Neutrophil (primary cell): ENCODE data around the gene MSH5.

Experiments
- H3K27ac ChIP-seq: fragments of 200-600 bp; sonication (generic); 2 replicates; pipeline ENCODE4 v1.5.1; 2016; ENCODE audit warnings: mild to moderate bottlenecking, moderate library complexity
- H3K27me3 ChIP-seq: fragments of 200-600 bp; sonication (generic); 2 replicates; pipeline ENCODE4 v1.6.0; 2016; ENCODE audit warnings: mild to moderate bottlenecking
- H3K36me3 ChIP-seq: fragments of 200-600 bp; sonication (generic); 2 replicates; pipeline ENCODE4 v1.5.1; 2017
- H3K4me1 ChIP-seq, 2 experiments: fragments of 200-600 bp in 1 of 2; sonication (generic) in 1 of 2; 1 replicate in 1 of 2; 2 replicates in 1 of 2; pipeline versions ENCODE4 v1.5.1 to v1.6.1; 2013 to 2016; ENCODE audit warnings: low read depth in 1 of 2, low read length in 1 of 2, mild to moderate bottlenecking in 1 of 2, moderate library complexity in 1 of 2; ENCODE audit not compliant: control insufficient read depth in 1 of 2, insufficient read depth in 1 of 2
- H3K4me3 ChIP-seq, 2 experiments: fragments of 200-600 bp in 1 of 2; sonication (generic) in 1 of 2; 1 replicate in 1 of 2; 2 replicates in 1 of 2; pipeline ENCODE4 v1.5.1; 2013 to 2016; ENCODE audit warnings: low read depth in 1 of 2, low read length in 1 of 2, mild to moderate bottlenecking in 1 of 2, moderate library complexity in 1 of 2
- H3K9me3 ChIP-seq: fragments of 200-600 bp; sonication (generic); 2 replicates; pipeline ENCODE4 v1.5.1; 2016
- TF ChIP-seq, protein P1 (sequence below): fragments of 200-600 bp; sonication (generic); IDR thresholded peaks from 2 replicates; pipeline ENCODE4 v1.5.1; 2016; ENCODE audit warnings: antibody characterized with exemption

MSH5 gene

DNA sequence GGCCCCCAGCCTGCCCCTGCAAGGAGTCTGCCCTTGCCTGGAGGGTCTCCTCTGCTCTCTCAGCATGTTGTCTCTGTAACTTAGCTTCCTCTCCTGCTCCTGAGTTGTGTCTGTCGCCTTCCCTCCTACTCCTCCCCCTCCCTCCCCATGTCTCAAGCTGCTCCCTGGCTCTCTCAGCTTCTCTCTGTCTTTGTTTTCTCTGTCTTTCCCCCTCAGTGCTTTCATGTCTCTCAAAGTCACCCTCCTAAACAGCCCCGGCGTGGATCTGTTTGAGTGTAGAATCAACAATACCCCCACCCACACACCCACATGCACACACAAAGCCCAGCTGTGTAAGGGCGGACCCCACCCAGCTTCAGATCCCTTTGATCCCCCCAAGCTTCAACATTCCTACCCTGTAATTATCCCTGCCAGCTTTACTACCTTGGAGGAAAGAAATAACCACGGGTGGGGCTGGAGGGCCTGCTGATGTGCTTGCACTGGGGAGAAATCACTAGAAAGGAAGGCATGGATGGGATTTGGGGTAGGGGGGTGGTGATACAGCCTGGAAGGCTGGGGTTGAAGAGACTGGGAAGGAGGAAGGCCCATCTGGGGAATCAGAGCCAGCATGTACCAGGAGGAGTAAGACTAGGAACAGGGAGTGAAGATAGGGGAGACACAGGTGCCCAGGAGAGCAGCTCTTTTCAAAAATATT lies 25.7 kb upstream of the MSH5 start:
- H3K4me3 ChIP-seq: no peak overlapping the region
- H3K4me1 ChIP-seq: peaks cover 14 to 15% of the 10 kb centered on the region in 2 experiments
- TF ChIP-seq, protein P1, sequence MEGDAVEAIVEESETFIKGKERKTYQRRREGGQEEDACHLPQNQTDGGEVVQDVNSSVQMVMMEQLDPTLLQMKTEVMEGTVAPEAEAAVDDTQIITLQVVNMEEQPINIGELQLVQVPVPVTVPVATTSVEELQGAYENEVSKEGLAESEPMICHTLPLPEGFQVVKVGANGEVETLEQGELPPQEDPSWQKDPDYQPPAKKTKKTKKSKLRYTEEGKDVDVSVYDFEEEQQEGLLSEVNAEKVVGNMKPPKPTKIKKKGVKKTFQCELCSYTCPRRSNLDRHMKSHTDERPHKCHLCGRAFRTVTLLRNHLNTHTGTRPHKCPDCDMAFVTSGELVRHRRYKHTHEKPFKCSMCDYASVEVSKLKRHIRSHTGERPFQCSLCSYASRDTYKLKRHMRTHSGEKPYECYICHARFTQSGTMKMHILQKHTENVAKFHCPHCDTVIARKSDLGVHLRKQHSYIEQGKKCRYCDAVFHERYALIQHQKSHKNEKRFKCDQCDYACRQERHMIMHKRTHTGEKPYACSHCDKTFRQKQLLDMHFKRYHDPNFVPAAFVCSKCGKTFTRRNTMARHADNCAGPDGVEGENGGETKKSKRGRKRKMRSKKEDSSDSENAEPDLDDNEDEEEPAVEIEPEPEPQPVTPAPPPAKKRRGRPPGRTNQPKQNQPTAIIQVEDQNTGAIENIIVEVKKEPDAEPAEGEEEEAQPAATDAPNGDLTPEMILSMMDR: no peak
- H3K9me3 ChIP-seq: no peaks in the 10 kb centered on the region
- H3K27me3 ChIP-seq: no peaks in the 10 kb centered on the region
- no peaks in the 10 kb centered on the region for H3K36me3 ChIP-seq
- no peak overlapping the region for H3K27ac ChIP-seq

- Histone ChIP-seq H3K36me3 (no peaks in the 10 kb centered on the region), H3K27ac (no peak within 1 kb of the TSS), H3K9me3 (no peaks in the 10 kb centered on the region), H3K4me3 (no peak within 1 kb of the TSS), H3K27me3 (no peaks in the 10 kb centered on the region), H3K4me1 (peaks cover 14 to 15% of the 10 kb centered on the region in 2 experiments)
- TF ChIP-seq, protein P1: no peak
These were observed 24.5 kb upstream of the MSH5 start, which contains the start of gene LY6G6D for GRCh38 chr6:31715022-31715958. Gene LY6G6D (plus strand): TSS chr6:31715348. CDS start chr6:31715356, 8 bp downstream.

- Histone ChIP-seq H3K36me3 (no peaks in the 10 kb centered on the region), H3K4me3 (no peak overlapping the region), H3K4me1 (no peaks in the 10 kb centered on the region), H3K9me3 (no peaks in the 10 kb centered on the region), H3K27me3 (no peaks in the 10 kb centered on the region), H3K27ac (no peak overlapping the region)
- TF ChIP-seq, protein P1: no peak
These were observed 22.1 kb upstream of the MSH5 start for GRCh38 chr6:31717499-31718222.

DNA sequence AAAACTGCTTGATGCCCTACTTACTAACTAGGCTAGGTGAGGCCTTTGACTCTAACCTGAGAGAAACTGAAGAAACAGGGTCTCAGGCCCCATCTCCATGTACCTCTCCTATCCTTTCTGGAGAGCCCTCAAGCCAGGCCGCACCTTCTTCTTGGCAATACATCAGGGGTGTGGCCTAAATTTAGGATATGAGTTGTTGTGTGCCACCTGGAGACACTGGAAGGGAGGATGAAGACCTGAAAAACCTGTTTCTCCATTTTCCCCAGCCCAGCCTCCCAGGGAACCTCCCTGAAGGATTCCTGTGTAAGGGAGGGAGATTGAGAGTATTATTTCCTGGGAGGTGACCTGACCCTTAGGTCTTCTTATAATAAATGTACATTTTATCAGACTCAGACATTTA lies 21.5 kb upstream of the MSH5 start:
- Histone ChIP-seq H3K27ac (no peak overlapping the region), H3K27me3 (peaks cover 5% of the 10 kb centered on the region), H3K36me3 (no peaks in the 10 kb centered on the region), H3K4me3 (no peak overlapping the region), H3K9me3 (no peaks in the 10 kb centered on the region), H3K4me1 (no peaks in the 10 kb centered on the region)
- TF ChIP-seq, protein P1: no peak

DNA sequence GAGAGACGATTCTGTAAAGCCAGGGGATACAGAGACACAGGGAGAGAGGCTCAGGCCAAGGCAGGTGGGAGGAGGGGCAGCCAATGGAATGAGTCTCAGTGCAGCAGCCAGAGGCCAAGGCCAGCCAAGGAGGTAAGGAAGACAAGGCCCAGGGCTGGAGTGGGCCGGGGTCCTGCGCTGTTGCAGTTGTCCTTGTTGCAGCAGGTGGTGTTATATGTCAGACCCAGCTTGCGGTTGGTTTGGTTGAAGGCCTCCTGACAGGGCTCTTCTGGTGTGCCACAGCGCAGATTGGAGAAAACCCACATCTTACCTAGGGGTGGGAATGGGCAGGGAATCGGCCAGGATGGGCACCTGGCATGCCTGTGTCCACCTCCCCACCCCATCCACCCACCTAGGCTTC lies 20.8 kb upstream of the MSH5 start:
- Histone ChIP-seq H3K27ac (no peak overlapping the region), H3K36me3 (peaks cover 2% of the 10 kb centered on the region), H3K4me1 (no peaks in the 10 kb centered on the region), H3K4me3 (no peak overlapping the region), H3K9me3 (no peaks in the 10 kb centered on the region), H3K27me3 (peaks cover 12% of the 10 kb centered on the region)
- TF ChIP-seq, protein P1: no peak
